Fibroblast of pulmonary artery (primary cell): ENCODE data around the gene C1orf35.
A peak's percentile ranks its signal among the peaks of the same experiment; 100 is the strongest.

ENCODE experiments used
- DNase-seq: peaks from one replicate; pipeline ENCODE4 v3.0.0-alpha.2; 2010; ENCODE audit warnings: low read depth
- H3K4me3 ChIP-seq: replicated peaks from 2 replicates; pipeline ENCODE4 v1.5.1; 2011; ENCODE audit warnings: low read depth, mild to moderate bottlenecking, control low read depth, low read length, moderate library complexity
- CTCF ChIP-seq: IDR thresholded peaks from 2 replicates; pipeline ENCODE4 v1.5.1; 2011; ENCODE audit warnings: mild to moderate bottlenecking, control low read depth, low read length, inconsistent platforms; ENCODE audit errors: missing control alignments

The C1orf35 gene

GRCh38 chr1:228095161-228095560 is 8.0 kb downstream of the C1orf35 start:
- DNase-seq = no peak
- no peak for TF ChIP-seq CTCF
- no peak overlapping the region for H3K4me3 ChIP-seq

- H3K4me3 ChIP-seq = no peak overlapping the region
- DNase-seq = no peak
- no peak for TF ChIP-seq CTCF
Observed at GRCh38 chr1:228094432-228095016, 8.6 kb downstream of the C1orf35 start.

- DNase-seq = no peak
- TF ChIP-seq CTCF = no peak
- no peak overlapping the region for H3K4me3 ChIP-seq
Observed at GRCh38 chr1:228093050-228093906, 9.8 kb downstream of the C1orf35 start.

GRCh38 chr1:228092342-228093049 is 10.6 kb downstream of the C1orf35 start:
- H3K4me3 ChIP-seq = no peak overlapping the region
- no peak for DNase-seq
- TF ChIP-seq CTCF = no peak

- no peak overlapping the region for H3K4me3 ChIP-seq
- no peak for TF ChIP-seq CTCF
- DNase-seq = no peak
Observed at GRCh38 chr1:228091084-228091483, 12.0 kb downstream of the C1orf35 start.

- DNase-seq = peak; percentile 33
- no peak for TF ChIP-seq CTCF
- no peak overlapping the region for H3K4me3 ChIP-seq
Observed at GRCh38 chr1:228090613-228091081, 12.5 kb downstream of the C1orf35 start.
